Keratinocyte (primary cell): Measurements from ENCODE around the gene DMPK. TPM values are rescaled to one million over a fixed set of nuclear protein-coding genes. Genes with fewer than 3 reads are reported as not detected.
"Not testable (repeated sequence)": the region's sequence is repeated elsewhere in the genome, so short reads cannot be mapped to it uniquely, and the experiment has no call there.

Source experiments
- DNase-seq: peaks from one replicate; pipeline ENCODE4 v3.0.0-alpha.2; 2011; ENCODE audit warnings: low read depth, missing footprints, low spot score
- FAIRE-seq: peaks from 2 replicates; lab custom pipeline; 2011; peaks lifted over from hg19 to GRCh38; lab: Jason Lieb, UNC
- H2AFZ ChIP-seq: 2 replicates; pipeline ENCODE4 v1.6.0; 2012; ENCODE audit warnings: low read length, control low read depth, inconsistent platforms; ENCODE audit not compliant: control insufficient read depth
- H3K27ac ChIP-seq: 2 replicates; pipeline ENCODE4 v1.5.1; 2011; ENCODE audit warnings: low read length; ENCODE audit not compliant: control insufficient read depth, insufficient read depth
- H3K27me3 ChIP-seq: 3 replicates; pipeline ENCODE4 v1.6.0; 2011; ENCODE audit warnings: low read length; ENCODE audit not compliant: control insufficient read depth, insufficient read depth; ENCODE audit errors: extremely low read depth
- H3K36me3 ChIP-seq, 2 experiments: 2 replicates in 1 of 2; 3 replicates in 1 of 2; pipeline ENCODE4 v1.5.1; 2011; ENCODE audit warnings: low read length in 2 of 2, mild to moderate bottlenecking in 1 of 2; ENCODE audit not compliant: control insufficient read depth in 2 of 2, insufficient read depth in 2 of 2; ENCODE audit errors: extremely low read depth in 1 of 2
- H3K4me1 ChIP-seq: 3 replicates; pipeline ENCODE4 v1.5.1; 2011; ENCODE audit warnings: low read length; ENCODE audit not compliant: control insufficient read depth, insufficient read depth; ENCODE audit errors: extremely low read depth
- H3K4me2 ChIP-seq: 3 replicates; pipeline ENCODE4 v1.6.0; 2011; ENCODE audit warnings: low read depth, low read length; ENCODE audit not compliant: control insufficient read depth, insufficient read depth; ENCODE audit errors: extremely low read depth
- H3K4me3 ChIP-seq, 3 experiments: fragments of 200-600 bp in 1 of 3; sonication (generic) in 1 of 3; 2 replicates in 2 of 3; 3 replicates in 1 of 3; pipeline ENCODE4 v1.5.1; 2011 to 2016; ENCODE audit warnings: low read length in 3 of 3, mild to moderate bottlenecking in 3 of 3, control low read depth in 2 of 3, inconsistent platforms in 1 of 3, low read depth in 1 of 3, mixed read lengths in 1 of 3, mixed run types in 1 of 3, moderate library complexity in 1 of 3; ENCODE audit not compliant: control insufficient read depth in 2 of 3, insufficient read depth in 2 of 3; ENCODE audit errors: extremely low read depth in 1 of 3
- H3K79me2 ChIP-seq: 2 replicates; pipeline ENCODE4 v1.6.0; 2012; ENCODE audit warnings: low read length; ENCODE audit not compliant: control insufficient read depth, insufficient read depth
- H3K9ac ChIP-seq: 3 replicates; pipeline ENCODE4 v1.6.0; 2011; ENCODE audit warnings: low read length; ENCODE audit not compliant: control insufficient read depth, insufficient read depth; ENCODE audit errors: extremely low read depth
- H3K9me1 ChIP-seq: 3 replicates; pipeline ENCODE4 v1.6.0; 2011; ENCODE audit warnings: low read length; ENCODE audit not compliant: control insufficient read depth, insufficient read depth; ENCODE audit errors: extremely low read depth
- H3K9me3 ChIP-seq: 2 replicates; pipeline ENCODE4 v1.5.1; 2012; ENCODE audit warnings: low read depth, low read length; ENCODE audit not compliant: control insufficient read depth
- H4K20me1 ChIP-seq: 3 replicates; pipeline ENCODE4 v1.6.0; 2011; ENCODE audit warnings: low read length; ENCODE audit not compliant: control insufficient read depth, insufficient read depth; ENCODE audit errors: extremely low read depth
- CTCF ChIP-seq, 3 experiments: IDR thresholded peaks in 1 of 3; conservative IDR thresholded peaks in 1 of 3; optimal IDR thresholded peaks in 1 of 3; 2 replicates in 2 of 3; 3 replicates in 1 of 3; pipeline versions ENCODE3 to v1.5.1; 2011; ENCODE audit warnings: low read length in 3 of 3, mild to moderate bottlenecking in 3 of 3, moderate library complexity in 2 of 3, control low read depth in 1 of 3, inconsistent platforms in 1 of 3; ENCODE audit not compliant: insufficient read depth in 2 of 3; ENCODE audit errors: extremely low read depth in 1 of 3
- EZH2 ChIP-seq: IDR thresholded peaks from one replicate; pipeline ENCODE4 v1.6.1; 2012; ENCODE audit warnings: inconsistent platforms, mild to moderate bottlenecking, low read length, moderate library complexity
- dilution Hi-C: fragments of 300-500 bp; cut with MboI; formaldehyde crosslinking; loops from one replicate; pipeline ENCODE4 v1.7.0; 2020; ENCODE audit warnings: low sequenced_read_pairs; ENCODE audit not compliant: extremely low pct_ligation_motif_present
- polyA plus RNA-seq, 5 experiments: library from polyadenylated mRNA; depleted of rRNA in 3 of 5; stranded (reverse) in 3 of 5; stranded (forward) in 1 of 5; unstranded in 1 of 5; fragments of >200 nt; gene quantifications; 1 replicate in 1 of 5; 2 replicates in 3 of 5; 3 replicates in 1 of 5; pipeline versions ENCODE4 v1.2.1 to v1.2.3, GENCODE V29; 2011 to 2012; ENCODE audit warnings: missing spikeins in 2 of 5, low read depth in 1 of 5, low replicate concordance in 1 of 5

DMPK gene
- polyA plus RNA-seq, 1 donor (not counting 4 experiments of a cell fraction or from before 2014, with no cell fraction given): 7.0 TPM

DNA sequence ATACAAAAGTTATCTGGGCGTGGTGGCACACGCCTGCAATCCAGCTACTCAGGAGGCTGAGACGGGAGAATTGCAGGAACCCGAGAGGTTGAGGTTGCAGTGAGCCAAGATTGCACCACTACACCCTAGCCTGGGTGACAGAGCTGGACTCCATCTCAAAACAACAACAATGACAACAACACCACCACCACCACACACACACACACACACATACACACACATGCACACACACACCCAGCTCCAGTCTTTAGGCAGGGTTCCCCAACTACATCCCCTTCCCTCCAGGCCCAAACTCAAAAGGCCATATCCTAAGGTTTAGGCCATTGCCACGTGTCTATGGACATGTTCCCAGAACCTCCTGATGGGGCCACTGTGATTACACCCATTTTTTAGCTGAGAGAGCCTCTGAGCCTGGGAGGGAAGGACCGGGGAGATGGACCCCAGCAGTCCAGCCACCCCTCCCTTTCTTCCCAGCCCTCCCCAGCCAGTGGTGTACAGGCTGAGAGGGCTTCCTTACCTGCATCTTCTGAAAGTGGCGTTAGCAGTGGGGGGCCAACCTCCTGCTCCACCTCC lies 19.4 kb upstream of the DMPK start:
- Histone ChIP-seq H3K9ac (no peak overlapping the region), H3K27me3 (no peaks in the 10 kb centered on the region), H3K27ac (no peak overlapping the region), H4K20me1 (no peaks in the 10 kb centered on the region), H3K9me3 (no peaks in the 10 kb centered on the region), H3K4me1 (peaks cover 8% of the 10 kb centered on the region), H3K4me3 (no peak overlapping the region), H3K9me1 (no peaks in the 10 kb centered on the region), H3K36me3 (no peaks in the 10 kb centered on the region), H3K4me2 (no peak overlapping the region), H3K79me2 (no peaks in the 10 kb centered on the region), H2AFZ (no peak overlapping the region)
- dilution Hi-C loops: no loop called here
- FAIRE-seq: no peak
- TF ChIP-seq EZH2: no peak
- TF ChIP-seq CTCF (optimal IDR thresholded peaks at IDR 0.05 in 1 of 3, IDR thresholded peaks at IDR 0.05 in 1 of 3, conservative IDR thresholded peaks at IDR 0.05 in 1 of 3; ENCODE audit: extremely low read depth in 1 of 3, insufficient read depth in 2 of 3, low read length in 3 of 3): no peak
- DNase-seq: no peak

GRCh38 chr19:45800070-45800553 lies 17.8 kb upstream of the DMPK start:
- no peaks in the 10 kb centered on the region for H3K36me3 ChIP-seq
- no peaks in the 10 kb centered on the region for H4K20me1 ChIP-seq
- no peak overlapping the region for H3K27ac ChIP-seq
- H3K9me3 ChIP-seq: no peaks in the 10 kb centered on the region
- DNase-seq (no peak), FAIRE-seq (no peak)
- H3K4me1 ChIP-seq: peaks cover 8% of the 10 kb centered on the region
- no peak overlapping the region for H3K4me3 ChIP-seq
- H3K4me2 ChIP-seq: no peak overlapping the region
- H3K27me3 ChIP-seq: no peaks in the 10 kb centered on the region
- no peak overlapping the region for H3K9ac ChIP-seq
- no peak overlapping the region for H2AFZ ChIP-seq
- no peaks in the 10 kb centered on the region for H3K79me2 ChIP-seq
- no peaks in the 10 kb centered on the region for H3K9me1 ChIP-seq
- no peak for TF ChIP-seq CTCF (optimal IDR thresholded peaks at IDR 0.05 in 1 of 3, IDR thresholded peaks at IDR 0.05 in 1 of 3, conservative IDR thresholded peaks at IDR 0.05 in 1 of 3; ENCODE audit: extremely low read depth in 1 of 3, insufficient read depth in 2 of 3, low read length in 3 of 3)
- TF ChIP-seq EZH2: no peak
- dilution Hi-C loops: no loop called here

DNA sequence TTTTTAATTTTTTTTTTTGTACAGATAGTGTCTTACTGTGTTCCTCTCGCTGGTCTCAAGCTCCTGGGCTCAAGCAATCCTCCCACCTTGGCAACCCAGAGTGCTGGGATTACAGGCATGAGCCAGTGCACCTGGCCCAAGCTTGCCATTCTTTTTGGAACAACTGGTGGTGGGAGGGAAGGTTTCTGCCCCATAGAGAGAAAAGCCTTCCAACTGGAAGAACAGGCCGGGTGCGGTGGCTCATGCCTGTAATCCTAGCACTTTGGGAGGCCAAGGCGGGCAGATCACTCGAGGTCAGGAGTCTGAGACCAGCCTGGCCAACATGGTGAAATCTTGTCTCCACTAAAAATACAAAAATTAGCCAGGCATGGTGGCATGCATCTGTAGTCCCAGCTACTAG lies 17.3 kb upstream of the DMPK start:
- H3K9me3 ChIP-seq, H3K9ac ChIP-seq, dilution Hi-C loops, H3K79me2 ChIP-seq, H3K27me3 ChIP-seq, H3K9me1 ChIP-seq, DNase-seq, H3K4me2 ChIP-seq, H3K27ac ChIP-seq, H4K20me1 ChIP-seq, H3K36me3 ChIP-seq, FAIRE-seq, H3K4me1 ChIP-seq, H3K4me3 ChIP-seq, H2AFZ ChIP-seq: not testable (repeated sequence)
